PC-9 (cell line): ENCODE measurements around the gene CHMP2A. TPM values are rescaled to one million over a fixed set of nuclear protein-coding genes. Genes with fewer than 3 reads are reported as not detected.

Experiments
- BruUV-seq: library from RNA; stranded (reverse); fragments of 400-500 nt; replicated peaks from 2 replicates; lab custom pipeline; 2021; lab: Mats Ljungman, UMichigan
- CTCF ChIA-PET: fragments of 300-600 bp; sonication (Branson Sonifier 250); formaldehyde crosslinking; loops from one replicate; lab custom pipeline; 2022; ENCODE audit warnings: antibody characterized with exemption; lab: Charles Lee
- POLR2A ChIA-PET: fragments of 300-600 bp; sonication (Branson Sonifier 250); formaldehyde crosslinking; loops from one replicate; lab custom pipeline; 2022; ENCODE audit warnings: antibody characterized with exemption; ENCODE audit not compliant: unreplicated experiment; lab: Charles Lee
- DNase-seq, 2 experiments: peaks; one replicate each; pipeline versions ENCODE4 v3.0.0 to v3.0.0-alpha.2; 2015 to 2022; ENCODE audit warnings: mixed read lengths in 1 of 2
- H2AFZ ChIP-seq: fragments of 200-600 bp; sonication (generic); 2 replicates; pipeline ENCODE4 v1.8.1; 2017; ENCODE audit warnings: antibody characterized with exemption
- H3F3A ChIP-seq: fragments of 200-600 bp; sonication (generic); 2 replicates; pipeline ENCODE4 v1.8.1; 2017; ENCODE audit warnings: antibody characterized with exemption, mild to moderate bottlenecking, low read depth; ENCODE audit not compliant: insufficient read depth
- H3K27ac ChIP-seq: fragments of 200-600 bp; sonication (generic); 2 replicates; pipeline ENCODE4 v1.6.1; 2016; ENCODE audit warnings: mixed run types
- H3K27me3 ChIP-seq: fragments of 200-600 bp; sonication (generic); 2 replicates; pipeline ENCODE4 v1.6.1; 2016; ENCODE audit warnings: low read depth, mixed run types; ENCODE audit not compliant: insufficient read depth
- H3K36me3 ChIP-seq: fragments of 200-600 bp; sonication (generic); 2 replicates; pipeline ENCODE4 v1.6.1; 2016; ENCODE audit warnings: low read depth, mixed run types
- H3K4me1 ChIP-seq: fragments of 200-600 bp; sonication (generic); replicated peaks from 2 replicates; pipeline ENCODE4 v1.6.1; 2016; ENCODE audit warnings: mixed run types; ENCODE audit not compliant: insufficient read depth
- H3K4me2 ChIP-seq: fragments of 200-600 bp; sonication (generic); 2 replicates; pipeline ENCODE4 v1.6.1; 2017; ENCODE audit warnings: mixed run types
- H3K4me3 ChIP-seq: fragments of 200-600 bp; sonication (generic); 2 replicates; pipeline ENCODE4 v1.6.1; 2016; ENCODE audit warnings: mixed run types
- H3K79me2 ChIP-seq: fragments of 200-600 bp; sonication (generic); 2 replicates; pipeline ENCODE4 v1.6.1; 2017; ENCODE audit warnings: low read depth, mixed run types
- H3K9me2 ChIP-seq: fragments of 200-600 bp; sonication (generic); 2 replicates; pipeline ENCODE4 v1.8.1; 2017; ENCODE audit warnings: mild to moderate bottlenecking; ENCODE audit not compliant: insufficient read depth
- H3K9me3 ChIP-seq: fragments of 200-600 bp; sonication (generic); 2 replicates; pipeline ENCODE4 v1.8.1; 2016; ENCODE audit warnings: low read depth; ENCODE audit not compliant: insufficient read depth
- H4K20me1 ChIP-seq: fragments of 200-600 bp; sonication (generic); 2 replicates; pipeline ENCODE4 v1.8.1; 2017; ENCODE audit not compliant: insufficient read depth
- EZH2 ChIP-seq: fragments of 200-600 bp; sonication (generic); IDR thresholded peaks from 2 replicates; pipeline ENCODE4 v1.8.0; 2017; ENCODE audit warnings: antibody characterized with exemption, low read depth
- intact Hi-C: fragments of 100-400 bp; cut with micrococcal nuclease; formaldehyde crosslinking; loops from one replicate; pipeline ENCODE4 v1.10.0; 2022; ENCODE audit not compliant: unreplicated experiment
- total RNA-seq: library from RNA; stranded (reverse); gene quantifications from 2 replicates; pipeline ENCODE4 v1.2.3, GENCODE V29; 2021
- TF ChIP-seq, protein P1 (sequence below): fragments of 200-600 bp; sonication (generic); conservative IDR thresholded peaks from 2 replicates; pipeline ENCODE4 v1.6.1; 2017; ENCODE audit warnings: mixed run types, antibody characterized with exemption, mild to moderate bottlenecking, moderate library complexity

CHMP2A gene
- total RNA-seq, 1 experiment from 2014 or later, result 149 TPM

DNA sequence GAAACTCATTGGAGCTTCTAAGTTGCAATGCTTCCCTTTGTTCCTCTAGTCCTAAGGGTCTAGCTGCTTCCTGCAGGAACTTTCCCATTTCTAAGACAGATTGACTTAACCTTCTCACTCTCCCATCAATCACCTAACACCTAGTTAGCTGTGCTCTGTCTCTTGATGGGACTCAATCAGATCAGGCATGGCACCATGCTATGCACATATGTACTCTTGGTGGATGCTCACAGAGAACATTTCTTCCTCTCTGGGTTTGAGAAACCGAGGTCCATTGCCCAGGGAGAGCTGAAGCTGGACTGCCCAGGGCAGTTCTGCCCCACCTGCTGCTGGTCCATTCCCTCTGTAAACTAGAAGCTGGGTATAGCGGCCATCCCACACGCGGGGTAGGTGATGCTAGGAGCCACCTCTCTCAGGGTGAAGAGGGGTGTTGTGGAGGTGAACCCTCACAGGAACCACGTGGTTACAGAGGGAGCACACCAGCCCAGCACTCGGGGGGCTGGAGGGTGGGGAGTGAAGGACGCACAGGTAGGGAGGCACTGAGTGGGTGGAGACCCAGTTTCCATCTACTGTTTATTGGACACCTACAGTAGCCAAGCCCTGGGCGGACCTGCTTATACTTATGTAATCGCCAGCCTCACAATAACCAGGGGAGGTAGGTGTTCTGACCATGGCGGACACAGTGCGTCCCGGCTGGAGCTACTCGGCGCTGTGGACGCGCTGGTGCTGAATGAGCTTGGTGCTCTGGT, 6.6 kb upstream of the CHMP2A start:
- intact Hi-C loops, result no loop called here
- no TSS peak for BruUV-seq
- Histone ChIP-seq H3K9me3 (no peaks in the 10 kb centered on the region), H3F3A (no peaks in the 10 kb centered on the region), H3K79me2 (no peaks in the 10 kb centered on the region), H3K27me3 (no peaks in the 10 kb centered on the region), H3K4me3 (no peak overlapping the region), H4K20me1 (no peaks in the 10 kb centered on the region), H3K27ac (no peak overlapping the region), H3K36me3 (no peaks in the 10 kb centered on the region), H3K9me2 (no peaks in the 10 kb centered on the region), H3K4me1 (no peaks in the 10 kb centered on the region), H2AFZ (no peak overlapping the region), H3K4me2 (no peak overlapping the region)
- ChIA-PET CTCF (no interaction called here), POLR2A (no interaction called here)
- DNase-seq, result no peak
- no peak for TF ChIP-seq EZH2
- TF ChIP-seq, protein P1, sequence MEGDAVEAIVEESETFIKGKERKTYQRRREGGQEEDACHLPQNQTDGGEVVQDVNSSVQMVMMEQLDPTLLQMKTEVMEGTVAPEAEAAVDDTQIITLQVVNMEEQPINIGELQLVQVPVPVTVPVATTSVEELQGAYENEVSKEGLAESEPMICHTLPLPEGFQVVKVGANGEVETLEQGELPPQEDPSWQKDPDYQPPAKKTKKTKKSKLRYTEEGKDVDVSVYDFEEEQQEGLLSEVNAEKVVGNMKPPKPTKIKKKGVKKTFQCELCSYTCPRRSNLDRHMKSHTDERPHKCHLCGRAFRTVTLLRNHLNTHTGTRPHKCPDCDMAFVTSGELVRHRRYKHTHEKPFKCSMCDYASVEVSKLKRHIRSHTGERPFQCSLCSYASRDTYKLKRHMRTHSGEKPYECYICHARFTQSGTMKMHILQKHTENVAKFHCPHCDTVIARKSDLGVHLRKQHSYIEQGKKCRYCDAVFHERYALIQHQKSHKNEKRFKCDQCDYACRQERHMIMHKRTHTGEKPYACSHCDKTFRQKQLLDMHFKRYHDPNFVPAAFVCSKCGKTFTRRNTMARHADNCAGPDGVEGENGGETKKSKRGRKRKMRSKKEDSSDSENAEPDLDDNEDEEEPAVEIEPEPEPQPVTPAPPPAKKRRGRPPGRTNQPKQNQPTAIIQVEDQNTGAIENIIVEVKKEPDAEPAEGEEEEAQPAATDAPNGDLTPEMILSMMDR, result no peak

DNA sequence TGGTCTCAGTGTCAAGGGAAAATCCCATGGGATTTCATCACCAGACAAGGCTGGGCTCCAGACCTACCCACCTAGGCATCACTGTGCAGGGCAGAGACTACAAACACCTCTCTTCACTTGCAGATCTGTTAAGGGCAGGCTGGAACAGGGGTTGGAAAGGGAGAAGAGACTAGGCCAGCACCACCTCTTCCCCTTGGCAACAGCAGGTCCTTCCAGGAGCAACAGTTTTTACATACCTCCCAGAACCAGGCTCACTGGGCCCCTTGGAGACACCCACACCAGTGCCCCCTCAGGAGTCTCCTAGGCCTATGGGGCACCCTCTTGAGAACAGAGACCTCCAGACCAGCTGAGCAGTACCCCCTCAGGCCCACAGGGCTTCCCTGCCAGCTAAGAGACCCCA, 6.0 kb upstream of the CHMP2A start:
- BruUV-seq, result no TSS peak

DNA sequence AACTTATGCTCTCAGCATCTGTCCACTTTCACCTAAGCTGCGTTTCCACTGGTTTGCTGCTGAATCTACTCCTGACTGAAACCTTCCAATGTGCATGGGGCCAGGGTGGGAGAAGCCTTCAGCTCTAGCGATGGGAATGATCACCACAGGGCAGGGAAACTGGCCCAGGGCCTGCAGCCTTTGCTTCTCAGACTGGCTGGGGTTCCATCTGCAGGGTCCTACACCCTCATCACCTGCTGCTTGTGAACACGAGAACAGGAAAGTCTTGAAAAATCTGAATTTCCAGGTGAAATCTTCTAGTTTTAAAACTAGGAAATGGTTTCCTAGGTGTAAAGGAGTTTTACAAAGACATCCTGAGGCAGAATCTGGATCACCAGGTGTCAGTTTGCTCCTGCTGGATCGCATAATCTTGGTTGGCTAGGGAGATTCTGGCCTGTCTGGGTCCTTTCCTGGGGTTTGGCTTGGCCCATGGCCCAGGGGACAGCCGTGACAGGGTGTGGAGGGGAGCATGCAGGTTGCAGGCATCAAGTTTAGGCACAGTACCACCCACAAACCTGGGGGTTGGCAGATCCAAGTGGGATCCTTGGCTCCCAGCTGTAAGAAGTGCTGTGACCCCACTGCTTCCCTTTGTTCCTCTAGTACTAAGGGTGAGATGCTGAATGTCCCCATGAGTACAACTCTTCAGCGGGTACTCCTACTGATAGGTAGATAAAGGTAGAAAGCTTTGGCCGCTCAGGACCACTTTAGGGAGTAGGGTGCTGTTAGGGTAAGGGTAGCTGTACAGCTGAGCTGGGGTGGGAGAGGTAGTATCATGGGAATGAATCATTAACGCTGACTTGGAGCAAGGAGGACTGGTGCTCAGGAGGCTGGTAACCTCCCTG, 5.3 kb upstream of the CHMP2A start:
- Histone ChIP-seq H3F3A (no peaks in the 10 kb centered on the region), H3K9me2 (no peaks in the 10 kb centered on the region), H3K79me2 (no peaks in the 10 kb centered on the region), H4K20me1 (no peaks in the 10 kb centered on the region), H3K27ac (no peak overlapping the region), H3K4me1 (no peaks in the 10 kb centered on the region), H3K4me2 (no peak overlapping the region), H3K36me3 (no peaks in the 10 kb centered on the region), H3K9me3 (no peaks in the 10 kb centered on the region), H3K4me3 (no peak overlapping the region), H3K27me3 (no peaks in the 10 kb centered on the region), H2AFZ (no peak overlapping the region)
- POLR2A ChIA-PET, result no interaction called here
- no TSS peak for BruUV-seq
- TF ChIP-seq, protein P1, result no peak
- no peak for TF ChIP-seq EZH2
- CTCF ChIA-PET, result no interaction called here
- intact Hi-C loops, result no loop called here
- no peak for DNase-seq

More for the DNA sequence above, 6.0 kb upstream of the CHMP2A start:
- Histone ChIP-seq H3K4me3 (no peak overlapping the region), H4K20me1 (no peaks in the 10 kb centered on the region), H3K79me2 (no peaks in the 10 kb centered on the region), H3K4me2 (no peak overlapping the region), H3K27ac (no peak overlapping the region), H3K9me2 (no peaks in the 10 kb centered on the region), H3K4me1 (no peaks in the 10 kb centered on the region), H3K36me3 (no peaks in the 10 kb centered on the region), H3F3A (no peaks in the 10 kb centered on the region), H3K9me3 (no peaks in the 10 kb centered on the region), H3K27me3 (no peaks in the 10 kb centered on the region), H2AFZ (no peak overlapping the region)
- ChIA-PET CTCF (no interaction called here), POLR2A (no interaction called here)
- DNase-seq, result no peak
- intact Hi-C loops, result no loop called here
- no peak for TF ChIP-seq EZH2
- TF ChIP-seq, protein P1, result no peak
